ENCODE results near the gene TPST2.

GRCh38 chr22:26487996-26488395 is 101.9 kb downstream of the TPST2 start:
- TF ChIP-seq, protein P1, sequence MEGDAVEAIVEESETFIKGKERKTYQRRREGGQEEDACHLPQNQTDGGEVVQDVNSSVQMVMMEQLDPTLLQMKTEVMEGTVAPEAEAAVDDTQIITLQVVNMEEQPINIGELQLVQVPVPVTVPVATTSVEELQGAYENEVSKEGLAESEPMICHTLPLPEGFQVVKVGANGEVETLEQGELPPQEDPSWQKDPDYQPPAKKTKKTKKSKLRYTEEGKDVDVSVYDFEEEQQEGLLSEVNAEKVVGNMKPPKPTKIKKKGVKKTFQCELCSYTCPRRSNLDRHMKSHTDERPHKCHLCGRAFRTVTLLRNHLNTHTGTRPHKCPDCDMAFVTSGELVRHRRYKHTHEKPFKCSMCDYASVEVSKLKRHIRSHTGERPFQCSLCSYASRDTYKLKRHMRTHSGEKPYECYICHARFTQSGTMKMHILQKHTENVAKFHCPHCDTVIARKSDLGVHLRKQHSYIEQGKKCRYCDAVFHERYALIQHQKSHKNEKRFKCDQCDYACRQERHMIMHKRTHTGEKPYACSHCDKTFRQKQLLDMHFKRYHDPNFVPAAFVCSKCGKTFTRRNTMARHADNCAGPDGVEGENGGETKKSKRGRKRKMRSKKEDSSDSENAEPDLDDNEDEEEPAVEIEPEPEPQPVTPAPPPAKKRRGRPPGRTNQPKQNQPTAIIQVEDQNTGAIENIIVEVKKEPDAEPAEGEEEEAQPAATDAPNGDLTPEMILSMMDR (IDR thresholded peaks at IDR 0.05; ENCODE audit: poor library complexity) = no peak
- no peak for TF ChIP-seq EZH2phosphoT487 (IDR thresholded peaks at IDR 0.05; ENCODE audit: low read depth, severe bottlenecking, unreplicated experiment)

All from hepatocyte (in vitro differentiated cells).